ENCODE results near the gene MAEA.

MAEA gene

DNA sequence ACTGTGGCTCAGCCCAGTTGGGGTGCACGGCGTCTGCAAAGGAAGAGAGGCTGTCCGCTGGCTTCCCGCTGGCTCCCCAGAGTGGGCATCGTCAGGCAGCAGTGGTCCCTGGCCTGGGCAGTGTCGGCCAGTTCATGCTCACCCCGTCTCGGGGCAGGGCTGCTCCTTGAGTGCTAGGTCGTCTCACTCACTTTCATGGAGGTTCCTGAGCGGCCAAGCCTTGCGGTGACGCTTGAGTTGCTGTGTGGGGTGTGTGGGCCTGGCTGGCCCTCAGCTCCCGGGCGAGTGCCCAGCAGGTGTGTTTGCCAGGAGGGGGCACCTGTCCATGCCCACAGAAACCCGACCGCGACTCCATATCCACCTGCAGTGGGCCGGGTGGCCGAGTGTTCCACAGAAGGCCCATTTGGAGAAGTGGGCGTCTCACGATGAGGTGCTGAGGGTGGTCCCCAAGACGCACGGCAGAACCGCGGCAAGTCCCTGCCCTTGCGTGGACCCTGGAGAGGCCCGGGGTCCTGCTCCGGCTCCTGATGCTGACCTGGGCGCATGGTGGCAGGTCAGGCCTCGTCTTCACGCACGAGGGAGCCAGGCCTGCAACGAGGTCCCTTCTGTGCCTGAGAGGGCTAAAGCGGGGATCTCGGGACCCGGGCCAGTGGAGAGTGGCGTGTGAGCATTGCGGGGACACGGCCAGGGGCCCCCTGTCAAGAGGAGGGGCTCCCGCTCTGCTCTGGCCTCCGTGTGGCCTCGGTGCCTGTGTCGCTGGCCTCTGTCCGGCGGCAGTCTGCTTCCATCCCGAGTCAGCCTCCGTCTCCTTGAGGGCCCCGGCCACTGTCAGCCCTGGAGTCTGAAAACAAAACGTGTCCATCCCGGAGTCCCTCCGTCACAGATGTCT, 38.8 kb downstream of the MAEA start:
- H3K9ac ChIP-seq (ENCODE audit: low read length): no peak overlapping the region
- no peak overlapping the region for H3K27ac ChIP-seq (ENCODE audit: low read length)
- H3K79me2 ChIP-seq (ENCODE audit: low read length): peaks cover 9% of the 10 kb centered on the region; the same call in 1 of the 2 replicates
- no peak overlapping the region for H3K4me2 ChIP-seq (ENCODE audit: low read length)
- no peak overlapping the region for H3K4me3 ChIP-seq (ENCODE audit: low read length)
- H3K36me3 ChIP-seq (replicated peaks; ENCODE audit: low read depth, low read length): peaks cover 4% of the 10 kb centered on the region
- H2AFZ ChIP-seq (ENCODE audit: low read depth, low read length): no peak overlapping the region
- no peaks in the 10 kb centered on the region for H4K20me1 ChIP-seq (ENCODE audit: insufficient read depth, low read length)
- H3K4me1 ChIP-seq (ENCODE audit: low read length): no peaks in the 10 kb centered on the region
- no peaks in the 10 kb centered on the region for H3K27me3 ChIP-seq (ENCODE audit: low read depth, low read length)
- TF ChIP-seq, protein P1, sequence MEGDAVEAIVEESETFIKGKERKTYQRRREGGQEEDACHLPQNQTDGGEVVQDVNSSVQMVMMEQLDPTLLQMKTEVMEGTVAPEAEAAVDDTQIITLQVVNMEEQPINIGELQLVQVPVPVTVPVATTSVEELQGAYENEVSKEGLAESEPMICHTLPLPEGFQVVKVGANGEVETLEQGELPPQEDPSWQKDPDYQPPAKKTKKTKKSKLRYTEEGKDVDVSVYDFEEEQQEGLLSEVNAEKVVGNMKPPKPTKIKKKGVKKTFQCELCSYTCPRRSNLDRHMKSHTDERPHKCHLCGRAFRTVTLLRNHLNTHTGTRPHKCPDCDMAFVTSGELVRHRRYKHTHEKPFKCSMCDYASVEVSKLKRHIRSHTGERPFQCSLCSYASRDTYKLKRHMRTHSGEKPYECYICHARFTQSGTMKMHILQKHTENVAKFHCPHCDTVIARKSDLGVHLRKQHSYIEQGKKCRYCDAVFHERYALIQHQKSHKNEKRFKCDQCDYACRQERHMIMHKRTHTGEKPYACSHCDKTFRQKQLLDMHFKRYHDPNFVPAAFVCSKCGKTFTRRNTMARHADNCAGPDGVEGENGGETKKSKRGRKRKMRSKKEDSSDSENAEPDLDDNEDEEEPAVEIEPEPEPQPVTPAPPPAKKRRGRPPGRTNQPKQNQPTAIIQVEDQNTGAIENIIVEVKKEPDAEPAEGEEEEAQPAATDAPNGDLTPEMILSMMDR (IDR thresholded peaks at IDR 0.05; ENCODE audit: low read depth, low read length): no peak
- TF ChIP-seq EZH2phosphoT487 (IDR thresholded peaks at IDR 0.05; ENCODE audit: low read depth): no peak
- no peaks in the 10 kb centered on the region for H3K9me3 ChIP-seq (ENCODE audit: insufficient read depth, low read length)

DNA sequence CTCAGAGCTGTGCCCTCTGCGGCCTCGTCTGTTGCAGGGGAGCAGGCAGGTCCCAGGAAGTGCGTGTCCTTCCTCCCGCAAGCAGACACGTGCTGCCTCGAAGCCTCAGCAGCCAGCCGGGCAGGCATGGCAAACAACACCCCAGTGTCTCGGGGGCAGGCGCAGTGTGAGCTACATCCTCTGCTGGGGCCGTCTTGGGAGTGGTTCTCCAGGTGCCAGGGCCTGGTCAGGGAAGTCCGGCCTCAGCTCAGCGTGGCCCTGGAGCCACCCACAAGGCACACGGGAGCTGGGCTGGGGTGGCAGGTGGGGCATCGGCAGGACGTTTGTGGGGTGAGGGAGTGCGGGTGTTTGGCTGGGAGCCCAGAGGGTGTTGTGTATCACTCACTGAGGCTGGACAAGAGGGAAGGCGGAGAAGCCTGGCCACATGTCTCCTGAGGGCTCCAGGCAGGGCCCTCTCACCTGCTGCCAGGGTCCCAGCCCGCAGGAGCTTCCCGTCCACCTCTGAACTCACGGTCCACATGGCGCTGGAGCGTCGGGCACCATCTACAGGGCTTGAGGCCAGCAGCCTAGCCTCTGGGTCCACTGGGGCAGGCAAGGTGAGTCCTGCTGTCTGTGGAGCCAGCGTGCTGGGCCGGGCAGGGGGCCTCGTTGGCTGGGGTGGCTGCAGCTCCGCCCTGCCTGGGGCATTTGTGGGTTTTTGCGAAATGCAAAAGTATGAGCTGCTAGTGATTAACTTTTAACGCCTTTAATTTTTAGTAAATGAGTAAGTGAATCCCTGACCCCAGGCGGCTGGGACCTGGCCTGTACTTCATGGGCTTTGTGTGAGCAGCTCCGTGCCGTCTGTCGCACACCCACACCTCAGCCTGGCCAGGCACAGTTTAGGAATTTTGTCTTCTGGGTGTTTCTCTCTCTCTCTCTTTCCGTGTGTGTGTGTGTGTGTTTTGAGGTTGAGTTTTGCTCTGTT, 40.0 kb downstream of the MAEA start:
- H3K27ac ChIP-seq (ENCODE audit: low read length): no peak overlapping the region
- no peaks in the 10 kb centered on the region for H3K4me1 ChIP-seq (ENCODE audit: low read length)
- no peak overlapping the region for H3K4me2 ChIP-seq (ENCODE audit: low read length)
- H3K9ac ChIP-seq (ENCODE audit: low read length): no peak overlapping the region
- no peaks in the 10 kb centered on the region for H4K20me1 ChIP-seq (ENCODE audit: insufficient read depth, low read length)
- no peak for TF ChIP-seq EZH2phosphoT487 (IDR thresholded peaks at IDR 0.05; ENCODE audit: low read depth)
- TF ChIP-seq, protein P1 (IDR thresholded peaks at IDR 0.05; ENCODE audit: low read depth, low read length): no peak
- no peaks in the 10 kb centered on the region for H3K27me3 ChIP-seq (ENCODE audit: low read depth, low read length)
- H3K9me3 ChIP-seq (ENCODE audit: insufficient read depth, low read length): no peaks in the 10 kb centered on the region
- peaks cover 5% of the 10 kb centered on the region for H3K36me3 ChIP-seq (replicated peaks; ENCODE audit: low read depth, low read length)
- no peak overlapping the region for H3K4me3 ChIP-seq (ENCODE audit: low read length)
- peaks cover 9% of the 10 kb centered on the region; the same call in 1 of the 2 replicates for H3K79me2 ChIP-seq (ENCODE audit: low read length)
- no peak overlapping the region for H2AFZ ChIP-seq (ENCODE audit: low read depth, low read length)

GRCh38 chr4:1330761-1331590, 41.3 kb downstream of the MAEA start:
- H3K4me3 ChIP-seq (ENCODE audit: low read length): no peak overlapping the region
- H3K9me3 ChIP-seq (ENCODE audit: insufficient read depth, low read length): no peaks in the 10 kb centered on the region
- TF ChIP-seq, protein P1 (IDR thresholded peaks at IDR 0.05; ENCODE audit: low read depth, low read length): no peak
- no peak for TF ChIP-seq EZH2phosphoT487 (IDR thresholded peaks at IDR 0.05; ENCODE audit: low read depth)
- H4K20me1 ChIP-seq (ENCODE audit: insufficient read depth, low read length): no peaks in the 10 kb centered on the region
- H2AFZ ChIP-seq (ENCODE audit: low read depth, low read length): no peak overlapping the region
- no peak overlapping the region for H3K4me2 ChIP-seq (ENCODE audit: low read length)
- H3K79me2 ChIP-seq (ENCODE audit: low read length): peaks cover 9% of the 10 kb centered on the region; the same call in 1 of the 2 replicates
- peaks cover 11% of the 10 kb centered on the region for H3K36me3 ChIP-seq (replicated peaks; ENCODE audit: low read depth, low read length)
- H3K27me3 ChIP-seq (ENCODE audit: low read depth, low read length): no peaks in the 10 kb centered on the region
- no peak overlapping the region for H3K9ac ChIP-seq (ENCODE audit: low read length)
- no peak overlapping the region for H3K27ac ChIP-seq (ENCODE audit: low read length)
- no peaks in the 10 kb centered on the region for H3K4me1 ChIP-seq (ENCODE audit: low read length)

Data from OCI-LY3 (cell line).